Activated naive CD8-positive, alpha-beta T cell treated with anti-CD3 and anti-CD28 coated beads, Interleukin-2, amount 50 U/mL, for 16 hours (primary cell): Measurements from ENCODE around the gene IVD.

Source experiments
- DNase-seq: peaks from one replicate; pipeline ENCODE4 v3.0.0-alpha.2; 2020; ENCODE audit warnings: low read depth, low spot score

Gene IVD

GRCh38 chr15:40405501-40406381 is at the start of gene IVD:
Gene IVD, plus strand, starts transcription at chr15:40405795. Its CDS starts 33 bp downstream, at chr15:40405828.
- DNase-seq, result peak; percentile 89

- no peak for DNase-seq
Measured at GRCh38 chr15:40355976-40356585, 49.5 kb upstream of the IVD start.

- no peak for DNase-seq
Measured at GRCh38 chr15:40357246-40357645, 48.3 kb upstream of the IVD start.

GRCh38 chr15:40357723-40358470 is 47.7 kb upstream of the IVD start, which contains the start of gene DISP2:
Gene DISP2, plus strand, starts transcription at chr15:40358219. Its CDS starts 103 bp downstream, at chr15:40358322.
- peak; percentile 78 for DNase-seq

- DNase-seq, result no peak
Measured at GRCh38 chr15:40358471-40359353, 46.9 kb upstream of the IVD start.

- DNase-seq, result no peak
Measured at GRCh38 chr15:40360015-40360414, 45.6 kb upstream of the IVD start.

GRCh38 chr15:40361640-40362039 is 44.0 kb upstream of the IVD start:
- DNase-seq, result no peak

GRCh38 chr15:40363611-40364010 is 42.0 kb upstream of the IVD start:
- DNase-seq, result no peak

GRCh38 chr15:40364251-40364650 is 41.3 kb upstream of the IVD start:
- DNase-seq, result no peak

GRCh38 chr15:40365016-40365415 is 40.6 kb upstream of the IVD start:
- DNase-seq, result no peak

- DNase-seq, result no peak
Measured at GRCh38 chr15:40365624-40366456, 39.8 kb upstream of the IVD start.

GRCh38 chr15:40366457-40367370 is 38.9 kb upstream of the IVD start:
- DNase-seq, result no peak

- no peak for DNase-seq
Measured at GRCh38 chr15:40367371-40367685, 38.3 kb upstream of the IVD start.

GRCh38 chr15:40367686-40368611 is 37.6 kb upstream of the IVD start:
- peak; percentile 57 for DNase-seq

GRCh38 chr15:40368719-40369473 is 36.7 kb upstream of the IVD start:
- DNase-seq, result no peak

- DNase-seq, result no peak
Measured at GRCh38 chr15:40369474-40369869, 36.1 kb upstream of the IVD start.

GRCh38 chr15:40369971-40370370 is 35.6 kb upstream of the IVD start:
- DNase-seq, result no peak

GRCh38 chr15:40372981-40373380 is 32.6 kb upstream of the IVD start:
- DNase-seq, result no peak
